ENCODE measurements around the gene GAL3ST1.
A peak's percentile ranks its signal among the peaks of the same experiment; 100 is the strongest.

Gene GAL3ST1

DNA sequence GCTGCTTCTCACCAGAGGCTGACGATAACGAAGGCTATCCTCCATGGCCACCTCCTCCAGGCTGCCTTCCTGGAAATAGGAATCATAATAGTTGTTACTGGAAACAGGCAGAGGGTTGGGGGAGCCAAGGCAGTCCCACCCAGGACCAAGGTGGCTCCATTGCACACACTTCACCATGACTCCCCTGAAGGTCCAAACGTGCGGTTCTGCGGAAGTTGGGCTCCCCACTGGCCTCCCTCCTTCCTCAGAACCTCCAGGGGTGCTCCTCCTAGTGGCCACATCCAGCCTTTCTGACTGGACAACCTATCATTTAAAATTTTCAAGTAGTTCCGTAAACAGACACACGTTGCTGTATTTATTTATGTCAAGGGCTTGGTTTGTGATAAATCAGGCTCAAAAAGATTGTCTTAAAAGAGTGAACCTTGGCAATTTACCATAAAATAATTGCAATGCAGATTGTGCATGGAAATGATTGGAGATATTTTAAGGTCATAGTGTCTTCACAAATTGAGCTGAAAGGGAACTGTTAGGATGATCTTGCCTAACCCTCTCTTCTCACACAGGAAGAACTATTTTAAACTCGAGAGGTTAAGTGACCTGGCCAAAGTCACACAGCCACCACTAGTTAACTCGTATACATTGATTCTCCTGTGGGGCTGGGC lies 31.1 kb upstream of the GAL3ST1 start:
- H3K9ac ChIP-seq (ENCODE audit: low read depth, low read length, poor library complexity, severe bottlenecking), result peak overlapping the region; percentile 70
- H2AFZ ChIP-seq (ENCODE audit: low read length), result peak overlapping the region; percentile 94; the same call in 1 of the 2 replicates

DNA sequence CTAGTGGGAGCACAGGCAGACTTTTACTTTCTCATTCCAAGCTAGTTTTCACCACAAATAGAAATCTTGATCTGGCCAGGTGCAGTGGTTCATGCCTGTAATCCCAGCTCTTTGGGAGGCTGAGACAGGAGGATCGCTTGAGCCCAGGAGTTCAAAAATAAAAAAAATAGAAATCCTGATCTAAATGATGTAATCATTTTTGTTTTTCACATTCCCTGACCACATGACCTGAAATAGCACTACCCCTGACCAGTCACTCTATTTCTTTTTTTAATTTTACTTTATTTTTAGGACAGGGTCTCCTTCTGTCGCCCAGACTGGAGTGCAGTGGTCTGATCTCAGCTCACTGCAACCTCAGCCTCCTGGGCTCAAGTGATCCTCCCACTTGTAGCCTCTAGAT lies 30.3 kb upstream of the GAL3ST1 start:
- no peaks in the 10 kb centered on the region for H3K9me2 ChIP-seq (replicated peaks; ENCODE audit: low read depth, low read length)
- H3K4me3 ChIP-seq (ENCODE audit: low read length, poor library complexity, severe bottlenecking), result no peak overlapping the region
- no peaks in the 10 kb centered on the region for H3K27me3 ChIP-seq (ENCODE audit: insufficient read depth, low read length, poor library complexity, severe bottlenecking)
- no peak overlapping the region for H3K9ac ChIP-seq (ENCODE audit: low read depth, low read length, poor library complexity, severe bottlenecking)
- no peaks in the 10 kb centered on the region for H3K79me2 ChIP-seq (ENCODE audit: insufficient read depth, low read length)
- no peak overlapping the region for H2AFZ ChIP-seq (ENCODE audit: low read length)
- TF ChIP-seq, protein P1, sequence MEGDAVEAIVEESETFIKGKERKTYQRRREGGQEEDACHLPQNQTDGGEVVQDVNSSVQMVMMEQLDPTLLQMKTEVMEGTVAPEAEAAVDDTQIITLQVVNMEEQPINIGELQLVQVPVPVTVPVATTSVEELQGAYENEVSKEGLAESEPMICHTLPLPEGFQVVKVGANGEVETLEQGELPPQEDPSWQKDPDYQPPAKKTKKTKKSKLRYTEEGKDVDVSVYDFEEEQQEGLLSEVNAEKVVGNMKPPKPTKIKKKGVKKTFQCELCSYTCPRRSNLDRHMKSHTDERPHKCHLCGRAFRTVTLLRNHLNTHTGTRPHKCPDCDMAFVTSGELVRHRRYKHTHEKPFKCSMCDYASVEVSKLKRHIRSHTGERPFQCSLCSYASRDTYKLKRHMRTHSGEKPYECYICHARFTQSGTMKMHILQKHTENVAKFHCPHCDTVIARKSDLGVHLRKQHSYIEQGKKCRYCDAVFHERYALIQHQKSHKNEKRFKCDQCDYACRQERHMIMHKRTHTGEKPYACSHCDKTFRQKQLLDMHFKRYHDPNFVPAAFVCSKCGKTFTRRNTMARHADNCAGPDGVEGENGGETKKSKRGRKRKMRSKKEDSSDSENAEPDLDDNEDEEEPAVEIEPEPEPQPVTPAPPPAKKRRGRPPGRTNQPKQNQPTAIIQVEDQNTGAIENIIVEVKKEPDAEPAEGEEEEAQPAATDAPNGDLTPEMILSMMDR (conservative IDR thresholded peaks at IDR 0.05; ENCODE audit: low read length), result no peak
- no peak for TF ChIP-seq EZH2phosphoT487 (IDR thresholded peaks at IDR 0.05; ENCODE audit: borderline replicate concordance)
- H4K20me1 ChIP-seq (ENCODE audit: insufficient read depth, low read length, poor library complexity, severe bottlenecking), result no peaks in the 10 kb centered on the region
- no peaks in the 10 kb centered on the region for H3K36me3 ChIP-seq (ENCODE audit: insufficient read depth, low read length)
- no peaks in the 10 kb centered on the region for H3K9me3 ChIP-seq (ENCODE audit: insufficient read depth, low read depth, low read length)
- H3K4me2 ChIP-seq (ENCODE audit: low read depth, low read length, poor library complexity, severe bottlenecking), result no peak overlapping the region
- H3F3A ChIP-seq (ENCODE audit: low read depth), result 0 out of 2 replicates have a peak, but pooled peaks cover 4% of the 10 kb centered on the region
- H3K4me1 ChIP-seq (ENCODE audit: insufficient read depth, low read length, poor library complexity, severe bottlenecking), result peaks cover 35% of the 10 kb centered on the region

More for the DNA sequence above, 31.1 kb upstream of the GAL3ST1 start:
- Histone ChIP-seq H3K9me2 (replicated peaks; ENCODE audit: low read depth, low read length) (no peaks in the 10 kb centered on the region), H3K27me3 (ENCODE audit: insufficient read depth, low read length, poor library complexity, severe bottlenecking) (no peaks in the 10 kb centered on the region), H4K20me1 (ENCODE audit: insufficient read depth, low read length, poor library complexity, severe bottlenecking) (no peaks in the 10 kb centered on the region), H3F3A (ENCODE audit: low read depth) (0 out of 2 replicates have a peak, but pooled peaks cover 4% of the 10 kb centered on the region), H3K36me3 (ENCODE audit: insufficient read depth, low read length) (no peaks in the 10 kb centered on the region), H3K4me1 (ENCODE audit: insufficient read depth, low read length, poor library complexity, severe bottlenecking) (peaks cover 35% of the 10 kb centered on the region), H3K79me2 (ENCODE audit: insufficient read depth, low read length) (no peaks in the 10 kb centered on the region), H3K9me3 (ENCODE audit: insufficient read depth, low read depth, low read length) (no peaks in the 10 kb centered on the region), H3K4me2 (ENCODE audit: low read depth, low read length, poor library complexity, severe bottlenecking) (peak overlapping the region; percentile 92), H3K4me3 (ENCODE audit: low read length, poor library complexity, severe bottlenecking) (peak overlapping the region; percentile 87)
- TF ChIP-seq, protein P1 (conservative IDR thresholded peaks at IDR 0.05; ENCODE audit: low read length), result peak; percentile 84
- no peak for TF ChIP-seq EZH2phosphoT487 (IDR thresholded peaks at IDR 0.05; ENCODE audit: borderline replicate concordance)

DNA sequence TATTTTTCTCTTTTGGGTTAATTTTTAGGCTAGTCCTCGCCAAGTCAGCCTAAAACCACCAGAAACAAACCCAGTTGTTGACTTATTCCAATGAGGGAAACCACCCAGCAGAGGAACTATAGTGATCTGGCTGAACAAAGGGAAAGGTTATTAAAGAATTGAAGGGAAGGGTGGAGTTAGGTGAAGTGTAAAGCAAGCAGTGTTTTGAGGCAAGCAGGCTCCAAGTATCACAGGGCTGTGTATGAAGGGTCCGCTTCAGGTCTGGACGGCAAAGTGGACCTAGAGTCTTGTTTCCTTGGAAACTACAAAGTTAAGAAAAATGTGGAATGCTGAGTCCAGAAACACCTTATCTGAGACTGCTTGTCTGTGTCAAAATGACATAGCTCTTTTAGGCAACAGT lies 29.3 kb upstream of the GAL3ST1 start:
- H3K4me3 ChIP-seq (ENCODE audit: low read length, poor library complexity, severe bottlenecking), result no peak overlapping the region
- TF ChIP-seq EZH2phosphoT487 (IDR thresholded peaks at IDR 0.05; ENCODE audit: borderline replicate concordance), result no peak
- TF ChIP-seq, protein P1 (conservative IDR thresholded peaks at IDR 0.05; ENCODE audit: low read length), result no peak
- no peak overlapping the region for H2AFZ ChIP-seq (ENCODE audit: low read length)

More for the DNA sequence above, 29.3 kb upstream of the GAL3ST1 start:
- Histone ChIP-seq H3K36me3 (ENCODE audit: insufficient read depth, low read length) (no peaks in the 10 kb centered on the region), H3K9me3 (ENCODE audit: insufficient read depth, low read depth, low read length) (no peaks in the 10 kb centered on the region), H3K9me2 (replicated peaks; ENCODE audit: low read depth, low read length) (no peaks in the 10 kb centered on the region), H3K9ac (ENCODE audit: low read depth, low read length, poor library complexity, severe bottlenecking) (no peak overlapping the region), H3F3A (ENCODE audit: low read depth) (0 out of 2 replicates have a peak, but pooled peaks cover 4% of the 10 kb centered on the region), H4K20me1 (ENCODE audit: insufficient read depth, low read length, poor library complexity, severe bottlenecking) (no peaks in the 10 kb centered on the region), H3K27me3 (ENCODE audit: insufficient read depth, low read length, poor library complexity, severe bottlenecking) (no peaks in the 10 kb centered on the region), H3K4me1 (ENCODE audit: insufficient read depth, low read length, poor library complexity, severe bottlenecking) (peaks cover 27% of the 10 kb centered on the region), H3K79me2 (ENCODE audit: insufficient read depth, low read length) (no peaks in the 10 kb centered on the region), H3K4me2 (ENCODE audit: low read depth, low read length, poor library complexity, severe bottlenecking) (no peak overlapping the region)

Data from Loucy (cell line).